Lower lobe of right lung (tissue), 2 donors: ENCODE data around the gene CACNA1D. TPM values are rescaled to one million over a fixed set of nuclear protein-coding genes. Genes with fewer than 3 reads are reported as not detected.
"Not testable (repeated sequence)": the region's sequence is repeated elsewhere in the genome, so short reads cannot be mapped to it uniquely, and the experiment has no call there.

Experiments
- ATAC-seq, 2 donors: fragments of 200-7000 bp; cut with Tn5 transposase; one replicate each; pipeline ENCODE4 v1.9.1; 2020 to 2022; ENCODE audit warnings: mild to moderate bottlenecking in 2 of 2, moderate library complexity in 2 of 2
- DNase-seq: peaks from one replicate; pipeline ENCODE4 v3.0.0-alpha.2; 2020
- H3K27ac ChIP-seq: fragments of 200-600 bp; one replicate; pipeline ENCODE4 v1.8.0; 2022
- H3K27me3 ChIP-seq: fragments of 200-600 bp; one replicate; pipeline ENCODE4 v1.8.0; 2022; ENCODE audit warnings: low read depth
- H3K36me3 ChIP-seq: fragments of 200-600 bp; one replicate; pipeline ENCODE4 v1.8.0; 2022; ENCODE audit warnings: mild to moderate bottlenecking
- H3K4me1 ChIP-seq: fragments of 200-600 bp; one replicate; pipeline ENCODE4 v1.8.0; 2022
- H3K4me3 ChIP-seq: fragments of 200-600 bp; one replicate; pipeline ENCODE4 v1.8.0; 2022; ENCODE audit warnings: mild to moderate bottlenecking
- H3K9me3 ChIP-seq: fragments of 200-600 bp; one replicate; pipeline ENCODE4 v1.8.0; 2022
- intact Hi-C: fragments of 100-400 bp; cut with DNase I; formaldehyde crosslinking; loops from one replicate; pipeline ENCODE4 v1.11.0; 2022
- total RNA-seq: library from RNA; stranded (reverse); fragmentation: NEBNext Ultra II Directional; extraction: Animal tissue kit (Norgen Biotek cat#: 25700); gene quantifications from one replicate; pipeline ENCODE4 v1.2.1, GENCODE V29; 2021
- TF ChIP-seq, protein P1 (sequence below): fragments of 200-600 bp; IDR thresholded peaks from one replicate; pipeline ENCODE4 v1.8.0; 2022; ENCODE audit warnings: antibody characterized with exemption, mild to moderate bottlenecking
- donor health status: DM: no; HTN: yes; CAD: no; lungs with severe emphysema.

Gene CACNA1D
- total RNA-seq, 1 donor from 2014 or later = 33.6 TPM

DNA sequence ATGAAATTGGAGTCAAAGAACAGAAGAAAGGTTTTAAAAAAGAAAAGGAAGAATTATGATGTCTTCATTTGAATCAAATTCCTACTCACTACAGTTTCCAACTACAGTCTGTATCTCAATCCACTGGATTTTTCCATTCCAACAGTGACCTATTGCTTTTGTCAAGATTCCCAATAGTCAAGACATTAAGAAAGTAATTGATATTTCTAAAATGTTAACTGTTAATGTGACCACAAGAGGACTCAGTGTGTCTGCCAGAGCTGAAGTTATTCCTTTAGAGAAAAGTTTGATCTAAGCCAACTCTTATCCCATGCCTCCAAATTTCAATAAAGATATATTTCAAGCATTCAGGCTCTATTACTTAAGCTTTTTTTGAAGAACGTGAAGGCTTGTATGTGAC lies 163.2 kb downstream of the CACNA1D start:
- ATAC-seq = no peak
- Histone ChIP-seq H3K4me3 (no peak overlapping the region), H3K36me3 (peaks cover 3% of the 10 kb centered on the region), H3K9me3 (peaks cover 10% of the 10 kb centered on the region), H3K27me3 (no peaks in the 10 kb centered on the region), H3K4me1 (no peaks in the 10 kb centered on the region), H3K27ac (no peak overlapping the region)
- intact Hi-C loops = no loop called here
- no peak for DNase-seq
- TF ChIP-seq, protein P1, sequence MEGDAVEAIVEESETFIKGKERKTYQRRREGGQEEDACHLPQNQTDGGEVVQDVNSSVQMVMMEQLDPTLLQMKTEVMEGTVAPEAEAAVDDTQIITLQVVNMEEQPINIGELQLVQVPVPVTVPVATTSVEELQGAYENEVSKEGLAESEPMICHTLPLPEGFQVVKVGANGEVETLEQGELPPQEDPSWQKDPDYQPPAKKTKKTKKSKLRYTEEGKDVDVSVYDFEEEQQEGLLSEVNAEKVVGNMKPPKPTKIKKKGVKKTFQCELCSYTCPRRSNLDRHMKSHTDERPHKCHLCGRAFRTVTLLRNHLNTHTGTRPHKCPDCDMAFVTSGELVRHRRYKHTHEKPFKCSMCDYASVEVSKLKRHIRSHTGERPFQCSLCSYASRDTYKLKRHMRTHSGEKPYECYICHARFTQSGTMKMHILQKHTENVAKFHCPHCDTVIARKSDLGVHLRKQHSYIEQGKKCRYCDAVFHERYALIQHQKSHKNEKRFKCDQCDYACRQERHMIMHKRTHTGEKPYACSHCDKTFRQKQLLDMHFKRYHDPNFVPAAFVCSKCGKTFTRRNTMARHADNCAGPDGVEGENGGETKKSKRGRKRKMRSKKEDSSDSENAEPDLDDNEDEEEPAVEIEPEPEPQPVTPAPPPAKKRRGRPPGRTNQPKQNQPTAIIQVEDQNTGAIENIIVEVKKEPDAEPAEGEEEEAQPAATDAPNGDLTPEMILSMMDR = no peak

GRCh38 chr3:53658613-53659193 lies 164.3 kb downstream of the CACNA1D start:
- intact Hi-C loops = no loop called here
- Histone ChIP-seq H3K9me3 (peaks cover 11% of the 10 kb centered on the region), H3K27ac (no peak overlapping the region), H3K4me3 (no peak overlapping the region), H3K36me3 (peaks cover 3% of the 10 kb centered on the region), H3K27me3 (no peaks in the 10 kb centered on the region), H3K4me1 (no peaks in the 10 kb centered on the region)
- DNase-seq (no peak), ATAC-seq (no peak)
- TF ChIP-seq, protein P1 = no peak

GRCh38 chr3:53659996-53660395 lies 165.6 kb downstream of the CACNA1D start:
- TF ChIP-seq, protein P1 = no peak
- peaks cover 11% of the 10 kb centered on the region for H3K9me3 ChIP-seq
- H3K27me3 ChIP-seq = no peaks in the 10 kb centered on the region
- no peaks in the 10 kb centered on the region for H3K4me1 ChIP-seq
- H3K27ac ChIP-seq = no peak overlapping the region
- no peak for DNase-seq
- H3K4me3 ChIP-seq = no peak overlapping the region
- H3K36me3 ChIP-seq = peaks cover 3% of the 10 kb centered on the region
- no peak for ATAC-seq
- intact Hi-C loops = no loop called here

- Histone ChIP-seq H3K4me1 (no peaks in the 10 kb centered on the region), H3K27me3 (peaks cover 4% of the 10 kb centered on the region), H3K36me3 (peaks cover 7% of the 10 kb centered on the region), H3K4me3 (no peak overlapping the region), H3K27ac (no peak overlapping the region), H3K9me3 (peaks cover 11% of the 10 kb centered on the region)
- intact Hi-C loops = no loop called here
- TF ChIP-seq, protein P1 = no peak
- no peak for DNase-seq
- ATAC-seq = no peak
Measured at GRCh38 chr3:53661480-53661879, 167.1 kb downstream of the CACNA1D start.

DNA sequence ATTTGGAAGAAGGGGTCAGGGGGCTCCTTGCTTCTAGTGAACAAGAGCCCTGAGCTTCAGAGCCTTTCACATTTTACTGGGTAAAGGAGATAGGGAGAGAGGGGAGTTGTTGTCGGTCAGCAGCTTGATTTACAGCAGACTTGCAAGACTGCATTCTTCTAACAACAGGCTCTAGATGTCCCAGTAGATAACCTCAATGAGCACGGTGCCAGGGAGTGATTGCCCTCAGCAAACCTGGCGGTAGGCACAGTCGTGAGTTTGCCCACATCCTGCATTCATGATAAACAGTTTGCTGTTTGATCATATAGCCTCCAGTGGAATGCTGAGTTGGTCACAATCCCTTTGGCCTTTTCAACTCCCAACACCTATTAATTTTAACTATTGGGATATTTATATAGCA lies 170.4 kb downstream of the CACNA1D start:
- ATAC-seq, H3K36me3 ChIP-seq, DNase-seq, H3K4me1 ChIP-seq, H3K27ac ChIP-seq, H3K27me3 ChIP-seq, H3K4me3 ChIP-seq, intact Hi-C loops: not testable (repeated sequence)
- H3K9me3 ChIP-seq = peaks cover 11% of the 10 kb centered on the region

DNA sequence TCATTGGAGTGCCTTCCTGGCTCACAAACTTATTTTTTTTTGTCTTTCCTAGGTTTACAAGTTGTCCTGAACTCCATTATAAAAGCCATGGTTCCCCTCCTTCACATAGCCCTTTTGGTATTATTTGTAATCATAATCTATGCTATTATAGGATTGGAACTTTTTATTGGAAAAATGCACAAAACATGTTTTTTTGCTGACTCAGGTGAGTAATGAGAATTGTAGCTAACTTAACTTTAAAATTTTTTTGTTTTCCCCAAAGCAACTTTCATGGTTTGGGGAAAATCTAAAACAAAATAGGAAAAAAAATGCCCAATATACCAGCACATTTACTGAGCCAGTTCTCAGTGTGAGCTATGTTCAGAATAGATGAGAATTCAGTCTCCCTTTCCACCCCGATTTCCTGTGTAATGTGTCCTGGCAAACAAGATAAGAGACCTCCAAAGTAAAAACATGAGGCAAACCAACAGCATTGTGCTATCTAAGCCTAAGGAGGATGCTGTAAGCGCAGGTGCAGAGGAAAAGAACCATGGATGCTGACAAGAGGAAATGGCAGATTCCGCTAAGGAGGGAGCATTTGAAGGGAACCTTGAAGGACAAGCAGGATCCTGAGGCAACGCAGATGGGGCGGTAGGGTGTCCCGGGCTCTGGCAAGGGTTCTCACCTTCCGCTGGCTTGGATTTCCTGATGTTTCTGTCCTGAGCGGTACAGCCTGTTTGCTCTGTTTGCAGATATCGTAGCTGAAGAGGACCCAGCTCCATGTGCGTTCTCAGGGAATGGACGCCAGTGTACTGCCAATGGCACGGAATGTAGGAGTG lies 171.4 kb downstream of the CACNA1D start:
- TF ChIP-seq, protein P1 = no peak
- intact Hi-C loops = no loop called here
- peaks cover 11% of the 10 kb centered on the region for H3K9me3 ChIP-seq
- no peaks in the 10 kb centered on the region for H3K4me1 ChIP-seq
- no peak overlapping the region for H3K27ac ChIP-seq
- peaks cover 4% of the 10 kb centered on the region for H3K27me3 ChIP-seq
- no peak for ATAC-seq
- DNase-seq = no peak
- no peak overlapping the region for H3K4me3 ChIP-seq
- H3K36me3 ChIP-seq = peaks cover 10% of the 10 kb centered on the region
